D341Med (cell line): ENCODE data around the gene HIGD1B.

Experiments
- DNase-seq: peaks from one replicate; pipeline ENCODE4 v3.0.0; 2012; ENCODE audit warnings: low spot score

HIGD1B gene

DNA sequence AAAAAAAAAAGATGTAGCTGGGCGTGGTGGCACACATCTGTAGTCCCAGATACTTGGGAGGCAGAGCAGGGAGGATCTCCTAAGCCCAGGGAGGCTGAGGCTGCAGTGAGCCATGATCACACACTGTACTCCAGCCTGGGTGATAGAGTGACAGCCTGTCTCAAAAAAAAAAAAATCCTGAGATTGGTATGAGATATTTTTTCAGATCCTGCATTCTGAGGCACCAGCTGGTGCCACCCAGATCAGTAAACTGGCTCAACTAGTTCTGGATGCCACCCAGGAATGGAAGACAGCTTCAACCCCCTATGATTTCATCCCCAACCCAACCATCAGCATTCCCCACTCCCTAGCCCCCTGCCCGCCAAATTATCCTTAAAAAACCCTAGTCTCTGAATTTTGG lies 10.5 kb upstream of the HIGD1B start:
- DNase-seq = no peak

DNA sequence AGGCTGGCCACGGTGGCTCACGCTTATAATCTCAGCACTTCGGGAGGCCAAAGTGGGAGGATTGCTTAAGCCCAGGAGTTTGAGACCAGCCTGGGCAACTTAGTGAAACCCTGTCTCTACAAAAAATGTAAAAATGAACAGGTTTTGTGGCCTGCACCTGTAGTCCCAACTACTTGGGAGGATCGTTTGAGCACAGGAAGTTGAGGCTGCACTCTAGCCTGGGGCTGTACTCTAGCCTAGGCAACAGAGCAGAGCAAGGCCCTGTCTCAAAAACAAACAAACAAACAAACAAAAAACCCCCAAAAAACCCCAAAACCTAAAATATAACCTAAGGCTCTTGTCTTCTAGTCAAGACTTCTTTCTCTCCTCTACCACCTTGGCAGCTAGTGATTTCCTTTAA lies 7.4 kb upstream of the HIGD1B start:
- no peak for DNase-seq

DNA sequence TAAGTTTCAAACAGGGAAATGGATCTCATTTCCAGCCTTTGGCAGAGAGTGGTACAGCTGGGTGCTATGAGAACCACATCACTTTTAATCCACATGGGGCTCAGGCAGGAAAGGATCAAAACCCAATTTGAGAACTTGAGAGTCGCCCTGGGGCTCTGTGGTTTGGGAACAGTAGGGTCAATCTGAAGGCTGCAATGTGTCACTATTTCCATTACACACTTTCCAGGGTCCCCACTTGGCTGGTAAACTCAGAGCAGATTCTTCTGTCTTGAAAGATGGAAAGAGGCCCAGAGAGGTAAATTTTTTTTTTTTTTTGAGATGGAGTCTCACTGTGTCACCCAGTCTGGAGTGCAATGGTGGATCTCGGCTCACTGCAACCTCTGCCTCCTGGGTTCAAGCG lies 6.7 kb upstream of the HIGD1B start:
- DNase-seq = peak; percentile 27

DNA sequence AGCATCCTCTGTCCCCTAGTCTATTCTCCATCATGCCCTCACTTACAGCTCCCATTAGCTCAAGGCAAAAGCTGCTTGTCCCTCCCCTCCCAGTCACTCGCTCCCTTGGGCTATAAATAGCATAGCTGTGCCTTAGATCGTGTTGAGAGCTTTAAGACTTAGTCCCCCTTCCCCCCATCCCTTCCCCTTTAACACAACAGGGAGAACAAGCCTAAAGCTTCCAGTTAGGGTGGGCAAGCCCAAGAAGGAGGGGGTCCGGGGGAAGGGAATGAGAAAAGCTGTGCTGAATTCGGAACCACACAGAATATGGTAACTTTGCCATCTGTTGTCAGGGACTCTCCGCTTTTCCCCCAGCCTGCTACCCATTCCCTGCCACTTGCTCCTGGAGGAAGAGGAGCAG lies 4.9 kb upstream of the HIGD1B start:
- DNase-seq = peak; percentile 24

DNA sequence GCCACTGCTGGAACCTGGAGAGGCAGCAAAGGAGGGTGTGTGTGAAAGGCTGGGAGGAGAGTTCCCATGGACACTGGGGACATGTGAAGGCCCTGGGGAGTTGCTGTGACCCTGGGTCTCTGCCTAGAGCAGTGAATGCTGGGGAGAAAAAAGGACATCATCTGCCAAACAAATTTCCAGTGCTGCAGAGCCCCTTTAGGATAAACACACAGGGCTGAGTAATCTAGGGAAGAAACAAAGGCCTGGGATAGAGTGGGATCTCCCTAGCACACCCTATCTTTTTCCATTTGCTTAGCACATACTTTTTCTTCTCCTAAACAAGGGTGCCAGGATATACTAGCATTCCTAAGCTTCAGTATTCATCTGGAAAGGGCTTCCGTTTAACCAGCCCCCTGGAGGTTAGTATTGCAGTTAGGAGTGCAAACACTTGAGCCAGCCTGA lies 3.3 kb upstream of the HIGD1B start:
- DNase-seq = no peak

DNA sequence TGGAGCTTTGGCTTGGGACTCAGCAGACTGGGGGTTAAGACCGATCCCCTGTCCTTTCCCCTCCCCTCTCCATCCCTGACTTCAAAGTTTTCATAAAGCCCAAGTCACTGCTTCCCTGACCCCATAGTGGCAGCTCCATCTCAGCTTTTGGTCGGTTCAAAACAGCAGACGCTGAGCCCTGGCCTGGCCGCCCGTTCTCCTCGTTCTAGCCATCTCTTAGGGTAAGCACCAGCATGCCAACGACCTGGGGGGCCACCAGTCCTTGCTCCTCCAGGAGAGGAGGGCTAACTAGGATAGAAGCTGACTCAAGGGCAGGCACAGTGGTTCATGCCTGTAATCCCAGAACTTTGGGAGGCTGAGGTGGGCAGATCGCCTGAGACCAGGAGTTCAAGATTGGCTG lies 1.5 kb upstream of the HIGD1B start:
- DNase-seq = no peak

DNA sequence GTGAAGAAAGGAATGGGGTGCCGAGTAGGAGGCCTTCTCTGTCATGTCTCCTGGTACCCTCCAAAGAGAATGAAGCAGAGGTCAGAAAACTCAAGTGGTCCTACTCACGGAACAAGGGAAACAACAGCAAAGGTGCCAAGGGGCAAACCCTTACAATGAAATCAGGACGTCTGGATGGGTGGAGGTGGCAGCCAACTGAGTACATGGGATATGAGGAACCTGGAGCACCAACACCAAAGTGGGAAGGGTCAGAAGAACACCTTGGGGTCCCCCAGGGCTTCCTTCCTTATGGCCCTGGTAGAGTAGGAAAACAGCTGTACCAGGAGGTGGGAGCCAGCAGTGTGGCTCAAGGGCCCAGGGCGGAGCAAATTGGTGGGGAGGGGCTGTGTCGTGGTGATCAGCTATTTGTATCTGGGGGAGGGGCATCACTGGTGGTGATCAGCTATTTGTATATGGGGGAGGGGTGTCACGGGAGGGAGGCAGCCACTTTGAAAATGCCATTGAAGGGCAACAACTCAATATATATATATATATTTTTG lies 643 bp downstream of the HIGD1B start:
- DNase-seq = no peak

DNA sequence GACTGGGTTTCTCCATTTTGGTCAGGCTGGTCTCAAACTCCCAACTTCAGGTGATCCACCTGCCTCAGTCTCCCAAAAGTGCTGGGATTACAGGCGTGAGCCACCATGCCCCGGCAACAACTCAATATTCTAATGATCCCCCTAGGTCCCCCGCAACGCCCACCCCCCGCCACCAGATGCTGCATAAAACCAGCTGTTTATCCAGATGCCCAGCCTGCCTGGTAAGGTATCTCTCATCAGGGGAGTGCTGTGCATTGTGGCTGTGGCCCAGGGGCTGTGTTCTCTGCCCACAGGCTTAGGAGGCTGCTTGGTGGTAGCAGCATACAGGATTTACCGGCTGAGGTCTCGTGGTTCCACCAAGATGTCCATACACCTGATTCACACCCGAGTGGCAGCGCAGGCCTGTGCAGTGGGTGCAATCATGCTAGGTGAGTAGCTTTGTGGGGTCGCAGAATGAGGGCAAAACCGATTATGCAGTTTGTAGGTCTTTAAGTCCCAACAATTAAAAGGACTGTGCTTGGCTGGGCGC lies 1.3 kb downstream of the HIGD1B start:
- DNase-seq = no peak

DNA sequence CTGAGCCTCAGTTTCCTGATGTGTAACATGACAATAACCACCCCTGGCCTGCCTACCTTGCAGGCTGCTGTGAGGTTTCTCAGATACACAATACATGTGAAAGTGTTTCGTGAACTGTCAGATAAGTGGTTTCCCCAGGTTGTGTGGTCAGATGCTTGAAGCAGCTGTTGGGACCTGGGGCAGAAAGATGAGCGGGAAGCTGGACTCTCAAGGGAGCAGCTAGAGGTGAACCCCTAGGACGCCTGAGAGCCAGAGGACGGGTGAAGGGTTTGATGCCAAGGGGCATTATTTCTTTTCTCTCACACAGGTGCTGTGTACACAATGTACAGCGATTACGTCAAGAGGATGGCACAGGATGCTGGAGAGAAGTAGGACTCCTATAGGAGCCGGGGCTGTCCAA lies 2.3 kb downstream of the HIGD1B start:
- no peak for DNase-seq

DNA sequence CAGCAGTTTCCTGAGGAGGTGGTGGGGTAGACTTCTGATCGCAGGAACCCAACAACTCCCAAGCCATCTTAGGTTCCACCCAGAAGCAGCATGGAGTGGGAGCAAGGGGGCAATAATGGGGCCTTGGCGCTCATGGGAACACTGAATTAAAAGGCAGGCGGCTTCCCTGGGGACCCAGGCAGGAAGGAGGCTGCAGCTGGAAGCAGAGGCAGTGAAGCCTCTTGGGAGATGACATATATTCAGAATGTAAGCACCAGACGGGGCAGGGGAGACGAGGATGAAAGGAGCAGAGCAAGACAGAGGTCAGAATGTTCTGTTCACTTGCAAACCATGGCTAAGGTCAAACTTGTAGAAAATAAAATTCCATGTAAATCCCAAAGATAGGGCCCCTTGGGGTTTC lies 2.9 kb downstream of the HIGD1B start:
- peak; percentile 78 for DNase-seq

DNA sequence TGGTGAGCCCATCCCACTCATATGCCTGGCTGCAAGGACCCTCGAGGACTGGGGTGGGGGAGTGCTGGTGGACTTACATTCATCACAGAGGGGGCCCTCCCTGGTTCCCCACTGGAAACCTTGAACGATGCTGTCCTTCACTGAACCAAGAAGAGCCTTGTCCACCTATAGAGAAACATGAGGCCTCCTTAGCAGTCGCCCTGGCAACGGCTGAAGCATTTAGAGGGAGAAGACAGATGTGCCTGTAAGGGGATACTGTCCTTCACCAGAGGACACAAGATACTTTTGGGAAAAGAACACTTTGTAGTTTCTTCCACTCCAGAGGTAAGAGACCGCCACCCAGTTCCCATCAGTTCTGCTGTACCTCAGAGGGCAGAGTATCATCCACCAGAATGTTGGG lies 6.5 kb downstream of the HIGD1B start:
- DNase-seq = no peak

DNA sequence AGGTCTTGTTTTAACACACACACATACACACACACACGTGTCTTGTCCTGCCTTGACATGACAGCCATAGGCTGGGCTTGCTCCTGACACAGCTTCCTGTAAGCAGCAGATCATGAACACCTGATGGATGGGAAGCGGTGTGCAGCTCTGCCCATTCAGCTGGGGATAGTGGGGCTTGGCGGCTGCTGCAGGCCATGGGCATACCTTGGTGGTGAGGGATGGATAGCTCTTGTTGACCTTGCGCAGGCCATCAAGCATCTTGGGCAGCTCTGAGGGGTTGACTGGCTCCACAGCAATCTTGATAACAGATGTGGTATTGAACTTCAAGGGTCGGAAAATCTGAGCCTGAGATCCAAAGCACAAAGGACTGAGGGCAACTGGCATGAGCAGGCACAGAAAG lies 12.0 kb downstream of the HIGD1B start:
- DNase-seq = no peak

DNA sequence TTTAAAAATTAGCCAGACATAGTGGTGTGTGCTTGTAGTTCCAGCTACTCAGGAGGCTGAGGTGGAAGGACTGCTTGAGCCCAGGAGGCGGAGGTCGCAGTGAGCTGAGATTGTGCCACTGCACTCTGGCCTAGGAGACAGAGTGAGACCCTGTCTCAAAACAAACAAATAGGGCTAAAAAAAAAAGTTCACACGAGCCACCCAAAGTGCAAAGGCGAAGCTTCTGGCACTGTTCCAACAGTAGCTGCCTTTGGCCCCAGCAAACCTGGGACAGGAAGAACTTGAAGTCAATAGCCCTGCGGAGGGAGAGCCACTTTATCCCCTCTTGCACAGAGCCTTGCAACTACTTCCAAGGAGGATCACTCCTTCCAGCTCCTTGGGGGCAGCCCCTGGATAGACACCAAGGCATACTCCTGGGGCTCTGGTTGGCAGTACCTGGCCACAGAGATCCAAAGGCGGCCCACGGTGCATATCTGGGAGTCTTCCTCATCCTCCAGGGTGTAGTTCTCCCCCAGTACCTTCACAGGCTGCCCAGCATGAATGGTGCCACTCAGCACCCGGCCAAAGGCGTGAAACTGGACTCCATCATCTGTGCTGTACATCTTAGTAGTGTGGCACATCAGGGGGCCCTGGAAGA lies 14.7 kb downstream of the HIGD1B start:
- no peak for DNase-seq

DNA sequence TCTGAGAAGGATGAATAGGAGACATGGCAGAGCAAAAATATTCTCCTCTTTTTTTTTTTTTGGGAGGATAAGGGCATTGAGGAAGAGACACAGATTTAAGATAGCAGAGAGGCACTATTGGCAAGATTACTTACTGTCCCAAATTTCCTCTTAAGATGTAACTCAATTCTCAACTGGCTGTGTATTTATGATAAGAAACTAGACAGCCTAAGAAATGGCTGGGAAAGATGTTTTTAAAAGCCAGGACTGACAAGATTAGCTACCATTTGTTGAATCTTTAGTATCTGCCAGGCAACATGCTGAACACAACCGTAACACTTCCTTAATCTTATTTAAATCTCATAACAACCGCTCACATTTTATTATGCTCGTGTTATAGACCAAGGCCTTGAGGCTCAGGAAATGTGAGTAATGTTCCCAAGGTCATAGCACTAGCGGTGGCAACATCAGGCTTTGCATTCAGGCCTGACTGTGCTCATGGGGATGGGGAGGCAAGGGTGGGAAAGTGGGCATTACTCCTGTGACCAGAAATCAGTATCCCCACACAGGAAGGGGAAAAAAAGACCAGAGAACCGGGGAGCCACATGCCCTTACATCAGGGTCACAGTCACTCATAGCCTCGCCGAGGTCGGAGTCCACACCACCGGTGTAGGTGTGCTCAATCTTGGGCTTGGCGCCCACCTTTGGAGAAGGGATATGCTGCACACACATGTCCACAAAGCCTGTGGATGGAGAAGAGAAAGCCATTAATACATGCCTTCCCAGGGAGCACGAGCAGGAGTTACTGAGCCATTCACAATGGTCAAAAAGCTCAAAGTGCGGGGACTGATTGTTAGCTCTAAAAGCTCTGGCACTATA lies 15.6 kb downstream of the HIGD1B start:
- no peak for DNase-seq

DNA sequence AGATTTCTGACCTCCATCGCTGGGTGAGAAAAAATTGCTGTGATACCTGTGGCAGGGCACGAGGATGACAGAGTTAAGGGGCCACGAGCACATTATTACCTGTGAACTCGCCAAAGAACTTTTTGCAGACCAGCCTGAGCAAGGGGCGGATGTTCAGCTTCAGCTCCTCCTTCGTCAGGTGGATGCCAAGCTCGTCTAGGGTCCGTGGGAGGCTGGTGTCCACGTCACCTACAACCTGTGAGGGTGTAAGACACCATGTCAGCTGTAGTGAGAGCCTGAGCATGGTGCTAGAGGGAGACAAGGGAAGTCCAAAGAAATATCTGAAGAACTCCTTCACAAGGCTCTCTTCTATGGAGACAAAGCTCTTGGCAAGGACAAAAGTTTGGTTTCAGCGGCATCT lies 17.1 kb downstream of the HIGD1B start:
- no peak for DNase-seq

DNA sequence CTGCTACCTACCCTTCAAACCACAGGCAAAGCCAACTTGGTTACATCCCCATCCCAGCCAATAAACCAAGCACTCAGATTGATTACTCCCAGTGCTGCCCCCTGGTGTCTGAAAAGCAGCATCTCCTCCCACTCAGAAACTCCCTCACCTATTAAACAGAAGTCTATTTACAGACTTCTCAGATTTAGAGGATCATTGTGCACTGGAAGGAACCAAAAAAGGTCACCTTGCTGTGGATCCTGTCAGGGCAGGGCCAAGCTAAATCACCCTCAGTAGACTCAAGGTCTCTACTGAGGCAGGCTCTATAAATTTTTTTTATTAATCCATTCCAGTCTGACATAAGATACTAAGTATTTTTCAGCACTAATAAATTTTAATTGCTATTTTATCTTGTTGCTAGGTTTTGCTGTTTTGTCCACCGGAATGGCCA lies 17.6 kb downstream of the HIGD1B start:
- DNase-seq = peak; percentile 89

DNA sequence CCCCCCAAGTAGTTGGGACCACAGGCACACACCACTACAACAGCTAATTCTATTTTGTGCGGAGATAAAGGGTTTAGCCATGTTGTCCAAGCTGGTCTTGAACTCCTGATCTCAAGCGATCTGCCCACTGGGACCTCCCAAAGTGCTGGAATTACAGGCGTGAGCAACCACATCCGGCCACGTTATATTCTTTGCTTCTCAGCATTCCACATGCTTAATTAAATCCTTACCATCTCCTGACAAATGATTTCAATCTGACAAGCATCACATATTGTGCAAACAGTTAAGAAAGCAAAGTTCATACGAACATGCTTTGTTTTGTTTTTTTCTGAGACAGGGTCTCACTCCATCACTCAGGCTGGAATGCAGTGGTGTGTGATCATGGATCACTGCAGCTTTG lies 18.2 kb downstream of the HIGD1B start:
- no peak for DNase-seq

DNA sequence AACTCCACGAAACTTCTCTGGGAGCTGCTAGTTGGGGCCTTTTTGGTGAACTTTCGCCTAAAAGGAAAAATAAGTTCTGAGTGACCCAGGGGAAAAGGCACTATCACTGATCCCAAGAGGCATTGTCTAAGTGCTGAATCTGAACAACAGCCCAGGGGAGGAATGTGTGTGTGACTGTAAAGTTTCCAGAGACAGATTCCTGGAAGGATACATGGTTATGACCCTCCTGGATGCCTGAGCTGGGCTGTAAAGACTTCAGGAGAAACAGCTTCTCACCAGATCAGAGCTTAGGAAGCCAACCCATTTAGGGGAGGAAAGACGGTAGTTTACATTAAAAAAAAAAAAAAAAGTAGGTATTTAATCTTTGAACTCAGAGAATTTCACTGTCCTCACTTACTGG lies 20.2 kb downstream of the HIGD1B start:
- DNase-seq = no peak

DNA sequence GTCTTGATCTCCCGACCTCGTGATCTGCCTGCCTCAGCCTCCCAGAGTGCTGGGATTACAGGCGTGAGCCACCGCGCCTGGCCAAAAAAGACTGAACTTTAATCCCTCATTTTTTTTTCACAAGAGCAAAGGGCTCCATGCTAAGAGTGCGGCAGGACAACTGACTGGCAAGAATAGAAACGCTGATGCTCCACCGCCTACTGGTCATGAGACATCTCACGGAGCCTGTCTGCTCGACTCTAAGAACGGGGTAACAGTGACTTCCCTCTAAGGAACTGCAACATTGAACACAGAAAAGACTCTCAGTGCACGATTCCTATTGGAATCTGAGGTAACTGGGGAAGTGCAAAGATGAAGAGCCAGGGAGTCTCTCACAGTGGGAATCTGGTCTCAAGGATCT lies 23.9 kb downstream of the HIGD1B start:
- no peak for DNase-seq

DNA sequence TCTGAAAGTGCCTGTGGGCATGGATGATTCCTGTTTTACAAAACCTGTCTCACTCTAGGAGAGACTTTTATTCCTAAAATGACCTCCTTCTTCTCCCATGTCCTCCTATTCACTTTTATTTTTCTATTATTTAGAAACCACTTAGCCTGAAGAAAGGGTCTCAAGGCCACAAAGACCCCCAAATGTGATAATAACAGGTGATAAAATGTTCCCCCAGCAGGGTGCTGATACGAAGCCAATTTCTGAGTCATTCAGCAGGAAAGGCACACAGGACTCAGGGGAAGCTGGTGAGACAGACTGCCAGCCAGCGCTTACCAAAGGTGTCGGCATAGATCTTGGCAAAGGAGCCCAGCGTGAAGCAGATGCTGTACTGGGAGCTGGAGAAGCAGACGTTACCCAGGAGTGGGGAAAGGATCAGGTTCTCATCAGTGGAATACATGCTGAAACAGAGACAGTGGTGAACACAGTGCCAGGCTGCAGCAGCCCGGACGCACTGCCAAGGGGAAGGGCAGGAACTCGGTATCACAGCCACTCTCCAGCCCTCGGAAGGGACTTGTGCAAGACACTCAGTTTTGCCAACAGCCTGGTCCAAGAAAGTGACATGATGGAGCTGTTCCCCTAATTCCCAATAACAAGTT lies 24.6 kb downstream of the HIGD1B start:
- no peak for DNase-seq

DNA sequence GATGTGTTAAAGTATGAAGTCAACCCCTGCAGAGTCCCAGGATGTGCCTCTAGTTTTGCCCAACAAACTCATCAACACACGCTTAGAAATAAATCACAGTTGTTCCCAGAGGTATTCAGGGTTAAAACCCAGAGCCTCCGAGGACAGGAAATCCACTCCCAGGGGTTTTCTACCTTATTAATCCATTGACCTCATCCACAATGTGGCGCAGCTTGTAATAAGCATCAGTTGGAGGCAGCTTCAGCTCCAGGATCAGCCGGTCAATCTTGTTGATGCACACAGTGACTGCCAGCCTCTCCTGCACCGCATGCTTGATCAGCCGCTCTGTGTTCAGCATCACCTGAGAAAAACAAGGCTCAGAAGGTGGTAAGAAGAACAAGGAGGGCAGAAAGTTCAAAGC lies 28.1 kb downstream of the HIGD1B start:
- DNase-seq = peak; percentile 83

DNA sequence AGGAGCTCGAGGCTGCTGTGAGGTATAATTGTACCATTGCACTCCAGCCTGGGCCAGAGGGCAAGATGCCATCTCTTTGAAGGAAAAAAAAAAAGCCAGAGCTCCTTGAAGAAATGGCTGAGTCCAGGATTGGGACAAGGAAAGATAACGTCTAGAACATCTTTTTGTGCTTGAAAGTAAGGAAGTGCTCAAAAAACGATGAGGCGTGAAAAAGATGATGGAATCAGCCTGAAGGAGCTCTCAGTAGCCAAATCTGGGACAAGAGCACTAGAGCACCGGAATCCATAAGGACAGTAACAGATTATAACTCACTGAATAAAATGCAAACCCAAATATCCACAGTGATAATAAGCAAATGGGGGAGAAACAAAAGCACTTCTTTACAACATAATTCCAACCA lies 29.4 kb downstream of the HIGD1B start:
- no peak for DNase-seq
